ENCODE measurements around the gene THEMIS.

DNA sequence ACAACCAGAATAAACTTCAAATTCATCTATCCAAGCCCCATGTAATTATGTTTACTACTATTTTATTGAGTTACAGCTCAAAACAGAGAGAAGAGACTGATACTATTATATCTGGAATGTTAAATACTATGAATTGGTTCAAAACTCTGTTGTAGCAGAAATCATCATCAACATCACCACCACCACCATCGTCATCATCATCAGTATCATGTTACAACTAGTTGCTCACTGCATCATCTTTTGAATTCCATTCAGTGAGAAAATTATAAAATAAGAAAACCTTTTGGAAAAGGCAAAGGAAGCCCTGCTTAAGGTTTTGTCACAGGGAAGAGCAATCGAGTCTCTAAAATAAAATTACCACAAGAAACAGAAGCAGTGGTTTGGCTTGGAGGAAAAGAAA, 36.2 kb upstream of the THEMIS start:
- TF ChIP-seq EZH2 (IDR thresholded peaks at IDR 0.05; ENCODE audit: borderline replicate concordance, insufficient read depth, low read length, poor library complexity, severe bottlenecking) (no peak), TAF1 (IDR thresholded peaks at IDR 0.05; ENCODE audit: low read depth) (no peak), POLR2AphosphoS5 (IDR thresholded peaks at IDR 0.05) (no peak), RAD21 (conservative IDR thresholded peaks at IDR 0.05) (no peak), EP300 (conservative IDR thresholded peaks at IDR 0.05; ENCODE audit: poor library complexity, severe bottlenecking) (no peak), MXI1 (conservative IDR thresholded peaks at IDR 0.05; ENCODE audit: poor library complexity, severe bottlenecking) (no peak)
- TF ChIP-seq, protein P1, sequence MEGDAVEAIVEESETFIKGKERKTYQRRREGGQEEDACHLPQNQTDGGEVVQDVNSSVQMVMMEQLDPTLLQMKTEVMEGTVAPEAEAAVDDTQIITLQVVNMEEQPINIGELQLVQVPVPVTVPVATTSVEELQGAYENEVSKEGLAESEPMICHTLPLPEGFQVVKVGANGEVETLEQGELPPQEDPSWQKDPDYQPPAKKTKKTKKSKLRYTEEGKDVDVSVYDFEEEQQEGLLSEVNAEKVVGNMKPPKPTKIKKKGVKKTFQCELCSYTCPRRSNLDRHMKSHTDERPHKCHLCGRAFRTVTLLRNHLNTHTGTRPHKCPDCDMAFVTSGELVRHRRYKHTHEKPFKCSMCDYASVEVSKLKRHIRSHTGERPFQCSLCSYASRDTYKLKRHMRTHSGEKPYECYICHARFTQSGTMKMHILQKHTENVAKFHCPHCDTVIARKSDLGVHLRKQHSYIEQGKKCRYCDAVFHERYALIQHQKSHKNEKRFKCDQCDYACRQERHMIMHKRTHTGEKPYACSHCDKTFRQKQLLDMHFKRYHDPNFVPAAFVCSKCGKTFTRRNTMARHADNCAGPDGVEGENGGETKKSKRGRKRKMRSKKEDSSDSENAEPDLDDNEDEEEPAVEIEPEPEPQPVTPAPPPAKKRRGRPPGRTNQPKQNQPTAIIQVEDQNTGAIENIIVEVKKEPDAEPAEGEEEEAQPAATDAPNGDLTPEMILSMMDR (IDR thresholded peaks at IDR 0.05; ENCODE audit: poor library complexity, severe bottlenecking): no peak
- TF ChIP-seq, protein P2, sequence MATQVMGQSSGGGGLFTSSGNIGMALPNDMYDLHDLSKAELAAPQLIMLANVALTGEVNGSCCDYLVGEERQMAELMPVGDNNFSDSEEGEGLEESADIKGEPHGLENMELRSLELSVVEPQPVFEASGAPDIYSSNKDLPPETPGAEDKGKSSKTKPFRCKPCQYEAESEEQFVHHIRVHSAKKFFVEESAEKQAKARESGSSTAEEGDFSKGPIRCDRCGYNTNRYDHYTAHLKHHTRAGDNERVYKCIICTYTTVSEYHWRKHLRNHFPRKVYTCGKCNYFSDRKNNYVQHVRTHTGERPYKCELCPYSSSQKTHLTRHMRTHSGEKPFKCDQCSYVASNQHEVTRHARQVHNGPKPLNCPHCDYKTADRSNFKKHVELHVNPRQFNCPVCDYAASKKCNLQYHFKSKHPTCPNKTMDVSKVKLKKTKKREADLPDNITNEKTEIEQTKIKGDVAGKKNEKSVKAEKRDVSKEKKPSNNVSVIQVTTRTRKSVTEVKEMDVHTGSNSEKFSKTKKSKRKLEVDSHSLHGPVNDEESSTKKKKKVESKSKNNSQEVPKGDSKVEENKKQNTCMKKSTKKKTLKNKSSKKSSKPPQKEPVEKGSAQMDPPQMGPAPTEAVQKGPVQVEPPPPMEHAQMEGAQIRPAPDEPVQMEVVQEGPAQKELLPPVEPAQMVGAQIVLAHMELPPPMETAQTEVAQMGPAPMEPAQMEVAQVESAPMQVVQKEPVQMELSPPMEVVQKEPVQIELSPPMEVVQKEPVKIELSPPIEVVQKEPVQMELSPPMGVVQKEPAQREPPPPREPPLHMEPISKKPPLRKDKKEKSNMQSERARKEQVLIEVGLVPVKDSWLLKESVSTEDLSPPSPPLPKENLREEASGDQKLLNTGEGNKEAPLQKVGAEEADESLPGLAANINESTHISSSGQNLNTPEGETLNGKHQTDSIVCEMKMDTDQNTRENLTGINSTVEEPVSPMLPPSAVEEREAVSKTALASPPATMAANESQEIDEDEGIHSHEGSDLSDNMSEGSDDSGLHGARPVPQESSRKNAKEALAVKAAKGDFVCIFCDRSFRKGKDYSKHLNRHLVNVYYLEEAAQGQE (IDR thresholded peaks at IDR 0.05; ENCODE audit: borderline replicate concordance): no peak

Measured in neural cell (in vitro differentiated cells).